Erythroblast (primary cell): Measurements from ENCODE around the gene C18orf32.
"Not testable (repeated sequence)": the region's sequence is repeated elsewhere in the genome, so short reads cannot be mapped to it uniquely, and the experiment has no call there.

Experiments
- DNase-seq, 2 experiments: peaks; one replicate each; lab custom pipeline; 2025; lab: John Stamatoyannopoulos, UW
- GATA1 ChIP-seq: IDR thresholded peaks from 2 replicates; pipeline ENCODE4 v1.6.1; 2011; ENCODE audit warnings: low read depth, mild to moderate bottlenecking, control low read depth, low read length, moderate library complexity
- POLR2A ChIP-seq: IDR thresholded peaks from 2 replicates; pipeline ENCODE4 v1.6.1; 2011; ENCODE audit warnings: mild to moderate bottlenecking, low read length

C18orf32 gene

DNA sequence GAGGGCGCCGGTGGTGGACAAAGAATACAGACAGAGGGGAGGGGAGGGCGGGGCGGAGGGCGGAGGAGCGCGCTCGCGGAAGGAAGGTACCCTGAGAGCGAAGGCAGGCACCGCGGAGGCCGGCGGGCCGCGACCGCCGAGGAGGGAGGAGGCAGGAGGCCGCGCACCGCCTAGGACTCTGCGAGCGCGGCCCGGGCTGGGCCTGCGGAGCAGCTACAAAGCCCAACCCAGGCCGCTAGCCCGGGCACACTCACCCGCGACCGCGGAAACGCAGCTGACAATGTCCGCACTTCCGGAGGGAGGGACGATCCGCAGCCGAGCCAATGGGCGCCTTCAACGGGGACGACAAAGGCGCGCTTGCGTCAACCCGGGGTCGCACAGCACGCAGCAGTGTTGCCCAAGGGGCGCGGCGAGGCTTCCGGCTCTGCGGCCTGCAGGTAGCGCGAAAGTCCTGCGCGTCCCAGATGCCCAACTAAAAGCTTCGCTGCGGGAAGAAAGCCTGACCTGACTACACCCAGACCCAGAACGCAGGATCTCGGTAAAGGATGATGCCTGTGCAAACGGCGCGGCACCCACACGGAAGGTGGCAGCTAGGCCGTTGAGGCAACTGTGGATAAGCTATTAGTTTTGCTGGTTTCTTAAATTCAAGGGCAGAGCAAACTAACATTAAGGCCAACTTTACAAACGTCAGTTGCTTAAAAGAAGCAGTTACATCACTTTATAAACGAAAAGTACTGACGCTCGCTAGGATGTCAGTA, at the start of gene C18orf32:
Gene C18orf32 (minus strand): TSS at position 282 of the 758 bp plus-strand sequence. CDS start 3,486 bp downstream, outside the sequence.
- peak; percentile 93 for DNase-seq
- TF ChIP-seq POLR2A (peak; percentile 92), GATA1 (no peak)

DNA sequence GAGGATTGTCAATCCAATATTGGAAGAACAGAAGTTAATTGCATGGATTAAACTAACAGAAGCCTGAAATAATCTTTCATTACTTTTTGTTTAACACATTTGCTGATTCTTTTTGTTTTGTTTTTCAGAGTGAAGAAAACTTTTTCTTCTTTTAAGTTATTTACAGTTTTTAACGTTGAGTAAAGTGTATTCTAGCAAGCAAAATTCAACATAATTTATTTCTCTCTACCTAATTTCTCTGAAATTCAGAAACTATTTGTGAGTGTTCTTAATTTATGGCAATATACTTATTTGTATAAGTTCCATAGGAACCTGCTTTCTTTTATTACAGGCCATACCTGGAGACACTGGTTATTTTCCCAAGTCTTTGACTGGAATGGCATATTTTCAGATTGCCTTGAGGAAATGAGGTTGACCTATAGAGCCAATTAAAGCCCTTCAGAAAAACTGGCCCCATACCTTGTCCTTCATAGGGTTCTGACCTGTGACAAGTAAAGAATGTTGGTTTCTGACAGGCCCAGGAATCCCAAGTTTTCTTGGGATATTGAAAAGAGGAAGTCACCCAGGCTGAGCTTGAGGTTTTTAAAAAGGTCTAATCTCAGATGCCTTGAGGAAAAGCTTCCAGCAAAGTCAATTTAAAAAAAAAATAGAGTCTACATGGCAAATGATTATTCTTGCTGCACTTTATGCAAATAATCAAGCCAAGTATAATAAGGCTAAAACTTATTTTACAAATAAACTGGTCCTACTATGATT, 48.0 kb upstream of the C18orf32 start:
- DNase-seq = no peak
- TF ChIP-seq GATA1 = no peak
- TF ChIP-seq POLR2A = no peak

DNA sequence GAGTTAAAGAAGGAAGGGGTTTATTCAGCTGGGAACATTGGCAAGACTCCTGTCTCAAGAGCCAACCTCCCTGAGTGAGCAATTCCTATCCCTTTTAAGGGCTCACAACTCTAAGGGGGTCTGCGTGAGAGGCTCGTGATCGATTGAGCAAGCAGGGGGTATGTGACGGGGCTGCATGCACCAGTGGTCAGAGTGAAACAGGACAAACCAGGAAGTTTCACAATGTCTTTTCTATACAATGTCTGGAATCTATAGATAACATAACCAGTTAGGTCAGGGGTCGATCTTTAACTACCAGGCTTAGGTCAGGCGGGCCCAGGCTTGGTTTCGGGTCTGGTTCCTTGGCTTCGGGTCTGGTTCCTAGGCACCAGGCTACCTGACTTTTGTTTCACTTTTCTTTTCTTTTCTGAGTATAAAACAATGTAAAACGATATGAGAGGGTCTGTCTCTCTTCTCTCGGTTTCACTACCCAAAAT, 44.7 kb upstream of the C18orf32 start:
- TF ChIP-seq POLR2A (no peak), GATA1 (no peak)
- peak in 1 of 2 experiments; percentile 39 for DNase-seq

DNA sequence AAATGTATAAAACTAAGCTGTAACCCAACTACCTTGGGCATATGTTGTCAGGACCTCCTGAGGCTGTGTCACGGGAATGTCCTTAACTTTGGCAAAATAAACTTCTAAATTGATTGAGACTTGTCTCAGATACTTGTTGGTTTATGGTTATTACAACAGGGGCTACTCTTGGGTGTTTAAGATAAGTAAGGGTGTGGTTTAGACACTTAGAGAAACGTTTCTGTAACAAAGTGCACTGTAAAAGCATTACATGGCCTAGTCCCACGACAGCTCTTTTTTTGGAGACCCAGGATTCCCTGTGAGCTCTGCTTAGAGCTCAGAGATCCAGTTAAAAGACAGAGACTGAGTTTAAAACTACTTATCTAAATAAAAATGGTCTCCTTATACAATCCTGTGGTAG, 42.6 kb upstream of the C18orf32 start:
- peak; percentile 16 to 25 for DNase-seq
- TF ChIP-seq GATA1 (no peak), POLR2A (no peak)

DNA sequence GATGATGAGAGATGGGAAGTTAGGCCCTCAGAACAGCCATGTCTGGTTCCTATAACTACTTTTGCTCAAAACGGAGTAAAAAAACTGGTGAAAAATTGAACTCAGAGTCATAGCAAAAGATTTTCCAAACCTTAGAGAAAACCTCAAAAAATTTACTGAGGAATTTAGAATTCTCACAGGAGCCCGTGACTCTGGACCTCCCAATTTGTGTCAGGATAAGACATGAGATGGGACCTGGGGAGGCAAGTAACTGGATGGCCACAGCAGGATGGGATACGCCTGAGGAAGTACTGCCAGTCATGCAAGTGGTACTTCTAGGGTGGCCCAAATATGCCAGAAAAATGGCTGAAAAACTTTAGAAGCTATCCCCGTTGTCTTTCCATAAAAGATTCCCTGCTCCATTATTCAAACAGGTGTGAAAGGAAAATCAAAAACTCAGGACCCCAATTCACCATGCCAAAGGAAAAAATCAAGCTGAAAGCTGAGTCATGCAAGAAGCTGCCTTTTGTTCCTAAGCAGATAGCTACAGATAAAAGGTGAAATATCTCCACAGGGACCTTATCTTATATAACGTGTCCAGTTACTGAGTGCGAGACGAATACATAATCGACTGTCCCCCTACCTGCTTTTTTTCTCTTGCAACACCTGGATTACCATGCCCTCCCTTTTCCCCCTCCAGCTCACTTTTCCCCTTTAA, 40.7 kb upstream of the C18orf32 start:
- TF ChIP-seq POLR2A (no peak), GATA1 (no peak)
- no peak for DNase-seq

DNA sequence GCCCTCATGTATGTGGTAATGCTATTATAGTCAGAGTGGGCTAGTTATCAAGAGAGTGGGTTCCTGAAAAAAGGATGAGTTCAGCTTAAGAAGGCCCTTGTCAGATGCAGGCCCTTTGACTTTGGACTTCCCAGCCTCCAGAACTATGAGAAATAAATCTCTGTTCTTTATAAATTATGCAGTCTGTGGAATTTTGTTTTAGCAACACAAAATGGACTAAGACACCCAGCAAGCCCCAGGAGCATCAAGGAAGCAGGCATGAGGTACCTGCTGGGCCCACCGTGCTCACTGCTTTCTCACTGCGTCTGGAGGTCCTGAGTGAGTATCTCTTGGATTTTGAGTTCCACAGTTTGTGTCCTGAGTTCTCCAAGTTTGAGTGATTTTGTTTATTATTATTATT, 38.9 kb upstream of the C18orf32 start:
- TF ChIP-seq GATA1 = no peak
- TF ChIP-seq POLR2A = no peak
- no peak for DNase-seq

DNA sequence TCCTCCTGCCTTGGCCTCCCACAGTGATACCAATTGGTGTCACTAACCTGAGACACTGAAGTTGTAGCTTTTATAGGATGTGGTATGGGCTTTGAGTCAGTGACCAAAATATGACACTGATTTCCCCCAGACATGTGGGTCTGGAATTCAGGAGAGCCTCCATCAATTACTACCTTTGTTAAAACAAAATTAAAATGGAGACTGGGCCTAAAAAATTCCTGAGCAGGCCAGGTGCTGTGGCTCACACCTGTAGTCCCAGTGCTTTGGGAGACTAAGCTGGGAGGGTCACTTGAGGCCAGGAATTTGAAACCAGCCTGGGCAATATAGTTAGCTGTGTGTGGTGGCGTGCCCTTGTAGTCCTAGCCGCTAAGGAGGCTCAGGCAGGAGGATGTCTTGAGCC, 37.9 kb upstream of the C18orf32 start:
- TF ChIP-seq GATA1 = no peak
- no peak for TF ChIP-seq POLR2A

GRCh38 chr18:49524349-49524748, 37.3 kb upstream of the C18orf32 start:
- TF ChIP-seq GATA1 = no peak
- no peak for TF ChIP-seq POLR2A
- no peak for DNase-seq

More for the DNA sequence above, 37.9 kb upstream of the C18orf32 start:
- DNase-seq = no peak

DNA sequence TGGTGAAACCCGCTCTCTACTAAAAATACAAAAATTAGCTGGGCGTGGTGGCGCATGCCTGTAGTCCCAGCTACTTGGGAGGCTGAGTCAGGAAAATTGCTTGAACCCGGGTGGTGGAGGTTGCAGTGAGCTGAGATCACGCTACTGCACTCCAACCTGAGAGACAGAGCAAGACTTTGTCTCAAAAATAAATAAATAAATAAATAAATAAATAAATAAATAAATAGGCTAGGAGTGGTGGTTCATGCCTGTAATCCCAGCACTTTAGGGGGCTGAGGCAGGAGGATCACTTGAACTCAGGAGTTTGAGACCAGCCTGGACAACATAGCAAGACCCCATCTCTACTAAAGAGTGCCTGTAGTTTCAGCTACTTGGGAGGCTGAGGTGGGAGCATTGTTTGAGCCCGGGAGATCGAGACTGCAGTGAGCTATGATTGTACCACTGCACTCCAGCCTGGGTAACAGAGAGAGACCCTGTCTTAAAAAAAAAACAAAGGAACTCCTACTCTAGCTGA, 36.6 kb upstream of the C18orf32 start:
- DNase-seq = not testable (repeated sequence)

- TF ChIP-seq GATA1 = no peak
- no peak for TF ChIP-seq POLR2A
- DNase-seq = no peak
Observed at GRCh38 chr18:49521216-49521835, 34.3 kb upstream of the C18orf32 start.

- TF ChIP-seq GATA1 (no peak), POLR2A (no peak)
- no peak for DNase-seq
Observed at GRCh38 chr18:49520661-49521145, 33.7 kb upstream of the C18orf32 start.

GRCh38 chr18:49519101-49519971, 32.3 kb upstream of the C18orf32 start:
- TF ChIP-seq POLR2A (no peak), GATA1 (no peak)
- no peak for DNase-seq

- DNase-seq = no peak
- no peak for TF ChIP-seq POLR2A
- TF ChIP-seq GATA1 = no peak
Observed at GRCh38 chr18:49517483-49517882, 30.4 kb upstream of the C18orf32 start.
